ENCODE results near the gene MRPL57.

GRCh38 chr13:21212138-21212775 is 35.8 kb downstream of the MRPL57 start:
- TF ChIP-seq ZNF512 (CRISPR knock-in tag; IDR thresholded peaks at IDR 0.05; ENCODE audit: borderline replicate concordance): no peak
- TF ChIP-seq CTCF (IDR thresholded peaks at IDR 0.05): no peak
- TF ChIP-seq, protein P1, sequence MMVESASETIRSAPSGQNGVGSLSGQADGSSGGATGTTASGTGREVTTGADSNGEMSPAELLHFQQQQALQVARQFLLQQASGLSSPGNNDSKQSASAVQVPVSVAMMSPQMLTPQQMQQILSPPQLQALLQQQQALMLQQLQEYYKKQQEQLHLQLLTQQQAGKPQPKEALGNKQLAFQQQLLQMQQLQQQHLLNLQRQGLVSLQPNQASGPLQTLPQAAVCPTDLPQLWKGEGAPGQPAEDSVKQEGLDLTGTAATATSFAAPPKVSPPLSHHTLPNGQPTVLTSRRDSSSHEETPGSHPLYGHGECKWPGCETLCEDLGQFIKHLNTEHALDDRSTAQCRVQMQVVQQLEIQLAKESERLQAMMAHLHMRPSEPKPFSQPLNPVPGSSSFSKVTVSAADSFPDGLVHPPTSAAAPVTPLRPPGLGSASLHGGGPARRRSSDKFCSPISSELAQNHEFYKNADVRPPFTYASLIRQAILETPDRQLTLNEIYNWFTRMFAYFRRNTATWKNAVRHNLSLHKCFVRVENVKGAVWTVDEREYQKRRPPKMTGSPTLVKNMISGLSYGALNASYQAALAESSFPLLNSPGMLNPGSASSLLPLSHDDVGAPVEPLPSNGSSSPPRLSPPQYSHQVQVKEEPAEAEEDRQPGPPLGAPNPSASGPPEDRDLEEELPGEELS (CRISPR knock-in tag; IDR thresholded peaks at IDR 0.05): no peak
- TF ChIP-seq ATF1 (CRISPR knock-in tag; IDR thresholded peaks at IDR 0.05): no peak
- no peak for TF ChIP-seq ATF2 (CRISPR knock-in tag; IDR thresholded peaks at IDR 0.05; ENCODE audit: borderline replicate concordance, low read depth)
- TF ChIP-seq ELF4 (CRISPR knock-in tag; IDR thresholded peaks at IDR 0.05; ENCODE audit: low read depth): no peak
- TF ChIP-seq ETV6 (CRISPR knock-in tag; IDR thresholded peaks at IDR 0.05): no peak
- no peak for TF ChIP-seq CREM (CRISPR knock-in tag; IDR thresholded peaks at IDR 0.05)
- no peak for TF ChIP-seq ZBTB21 (CRISPR knock-in tag; IDR thresholded peaks at IDR 0.05; ENCODE audit: borderline replicate concordance)
- no peak for TF ChIP-seq FOXK1 (CRISPR knock-in tag; IDR thresholded peaks at IDR 0.05)
- TF ChIP-seq ATF3 (CRISPR knock-in tag; conservative IDR thresholded peaks at IDR 0.05): no peak
- TF ChIP-seq GRHL2 (CRISPR knock-in tag; IDR thresholded peaks at IDR 0.05; ENCODE audit: insufficient replicate concordance, severe bottlenecking): no peak
- no peak for TF ChIP-seq JUN (CRISPR knock-in tag; IDR thresholded peaks at IDR 0.05)

Measured in WTC11 (cell line).